Vagina (tissue), 2 donors: ENCODE results near the gene TNFAIP1. TPM values are rescaled to one million over a fixed set of nuclear protein-coding genes. Genes with fewer than 3 reads are reported as not detected.

Experiments used
- DNase-seq, 2 donors: peaks; one replicate each; pipeline ENCODE4 v3.0.0-alpha.2; 2017; ENCODE audit errors: extremely low spot score in 2 of 2
- H3K27ac ChIP-seq: fragments of 200-600 bp; sonication (generic); one replicate; pipeline ENCODE4 v1.5.1; 2019
- H3K27me3 ChIP-seq: fragments of 200-600 bp; sonication (generic); one replicate; pipeline ENCODE4 v1.5.1; 2019
- H3K36me3 ChIP-seq, 2 donors: fragments of 200-600 bp; sonication (generic); one replicate each; pipeline ENCODE4 v1.5.1; 2017 to 2019
- H3K4me1 ChIP-seq: fragments of 200-600 bp; sonication (generic); one replicate; pipeline ENCODE4 v1.5.1; 2019
- H3K4me3 ChIP-seq, 2 donors: fragments of 200-600 bp; sonication (generic); 1 replicate in 1 of 2; 2 replicates in 1 of 2; pipeline ENCODE4 v1.5.1; 2016 to 2019
- H3K9me3 ChIP-seq: fragments of 200-600 bp; sonication (generic); one replicate; pipeline ENCODE4 v1.5.1; 2019
- CTCF ChIP-seq, 3 experiments: fragments of 450-650 bp in 2 of 3; fragments of 200-600 bp in 1 of 3; sonication (generic) in 1 of 3; IDR thresholded peaks; one replicate each; pipeline ENCODE4 v1.5.1; 2017 to 2019; ENCODE audit warnings: antibody characterized with exemption in 3 of 3, mild to moderate bottlenecking in 2 of 3, moderate library complexity in 2 of 3
- POLR2A ChIP-seq, 2 donors: fragments of 450-650 bp; IDR thresholded peaks; one replicate each; pipeline ENCODE4 v1.6.1; 2017; ENCODE audit warnings: antibody characterized with exemption in 2 of 2, mild to moderate bottlenecking in 2 of 2, moderate library complexity in 2 of 2
- POLR2AphosphoS5 ChIP-seq, 2 donors: sonication (generic); formaldehyde crosslinking; IDR thresholded peaks; one replicate each; pipeline ENCODE4 v1.9.0; 2017; ENCODE audit warnings: antibody characterized with exemption in 2 of 2, mild to moderate bottlenecking in 2 of 2, low read depth in 1 of 2; ENCODE audit not compliant: insufficient read depth in 1 of 2
- intact Hi-C: fragments of 100-400 bp; cut with DNase I; formaldehyde crosslinking; loops from one replicate; pipeline ENCODE4 v1.15.1; 2023
- total RNA-seq: library from RNA; depleted of rRNA; stranded (reverse); fragments of >200 nt; gene quantifications from one replicate; pipeline ENCODE4 v1.2.3, GENCODE V29; 2016

The TNFAIP1 gene
- total RNA-seq, 1 donor from 2014 or later: 27.3 TPM

DNA sequence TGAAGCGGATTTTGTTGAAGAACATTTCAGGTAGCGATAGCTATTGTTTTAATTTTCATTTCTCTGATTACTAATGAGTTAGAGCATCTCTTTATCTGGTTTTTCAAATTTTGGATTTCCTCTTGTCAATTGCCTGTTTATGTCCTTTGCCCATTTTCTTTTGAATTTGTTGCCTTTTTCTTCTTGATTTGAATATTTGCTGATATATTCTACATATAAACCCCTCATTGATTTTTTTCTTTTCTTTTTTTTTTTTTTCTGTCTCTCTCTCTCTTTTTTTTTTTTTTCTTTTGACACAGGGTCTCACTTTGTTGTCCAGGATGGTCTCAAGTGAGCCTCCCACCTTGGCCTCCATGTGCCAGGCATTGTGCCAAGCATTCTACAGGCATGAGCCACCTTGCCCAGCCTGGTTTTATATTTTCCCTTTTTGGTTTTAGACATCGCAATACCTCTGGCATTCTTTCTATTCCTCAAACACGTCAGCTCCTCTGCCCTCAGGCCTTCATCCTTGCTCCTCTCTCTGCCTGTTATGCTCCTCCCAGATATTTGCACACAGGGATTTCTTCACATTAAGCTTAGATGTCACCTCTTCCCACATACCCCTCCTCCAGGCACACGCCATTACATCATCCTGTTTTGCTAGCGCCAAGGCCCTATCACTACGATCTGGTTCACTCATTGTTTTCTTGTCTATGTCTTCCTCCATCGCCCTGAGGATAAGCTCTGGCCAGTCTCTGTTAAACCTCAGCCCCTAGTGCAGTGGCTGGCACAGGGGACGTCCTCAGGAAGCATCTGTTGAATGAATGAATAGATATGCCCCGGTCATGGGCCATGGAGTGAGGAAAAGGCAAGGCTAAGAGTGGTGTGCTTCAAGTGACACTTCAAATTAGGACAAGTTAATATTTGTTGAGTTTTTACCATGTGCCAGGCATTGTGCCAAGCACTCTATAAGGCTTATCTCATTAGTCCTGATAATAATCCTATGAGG is 44.5 kb downstream of the TNFAIP1 start:
- intact Hi-C loops: no loop called here
- Histone ChIP-seq H3K27me3 (no peaks in the 10 kb centered on the region), H3K9me3 (no peaks in the 10 kb centered on the region), H3K4me3 (no peak overlapping the region), H3K27ac (no peak overlapping the region), H3K4me1 (peaks cover 19% of the 10 kb centered on the region), H3K36me3 (no peaks in the 10 kb centered on the region)
- TF ChIP-seq POLR2AphosphoS5 (IDR thresholded peaks at IDR 0.05; ENCODE audit: insufficient read depth in 1 of 2, low read depth in 1 of 2) (no peak), CTCF (IDR thresholded peaks at IDR 0.05) (no peak), POLR2A (IDR thresholded peaks at IDR 0.05) (no peak)
- DNase-seq: no peak

DNA sequence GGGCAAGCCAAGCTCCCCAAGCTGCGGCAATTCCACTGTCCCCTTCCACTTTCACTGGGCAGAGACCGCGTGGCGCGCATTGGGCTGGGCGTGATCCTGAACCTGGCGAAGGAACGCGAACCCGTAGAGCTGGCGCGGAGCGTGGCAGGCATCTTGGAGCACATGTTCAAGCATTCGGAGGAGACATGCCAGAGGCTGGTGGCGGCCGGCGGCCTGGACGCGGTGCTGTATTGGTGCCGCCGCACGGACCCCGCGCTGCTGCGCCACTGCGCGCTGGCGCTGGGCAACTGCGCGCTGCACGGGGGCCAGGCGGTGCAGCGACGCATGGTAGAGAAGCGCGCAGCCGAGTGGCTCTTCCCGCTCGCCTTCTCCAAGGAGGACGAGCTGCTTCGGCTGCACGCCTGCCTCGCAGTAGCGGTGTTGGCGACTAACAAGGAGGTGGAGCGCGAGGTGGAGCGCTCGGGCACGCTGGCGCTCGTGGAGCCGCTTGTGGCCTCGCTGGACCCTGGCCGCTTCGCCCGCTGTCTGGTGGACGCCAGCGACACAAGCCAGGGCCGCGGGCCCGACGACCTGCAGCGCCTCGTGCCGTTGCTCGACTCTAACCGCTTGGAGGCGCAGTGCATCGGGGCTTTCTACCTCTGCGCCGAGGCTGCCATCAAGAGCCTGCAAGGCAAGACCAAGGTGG is 45.7 kb downstream of the TNFAIP1 start:
- no peak overlapping the region for H3K27ac ChIP-seq
- H3K4me3 ChIP-seq: no peak overlapping the region
- intact Hi-C loops: no loop called here
- no peaks in the 10 kb centered on the region for H3K9me3 ChIP-seq
- TF ChIP-seq CTCF (IDR thresholded peaks at IDR 0.05) (no peak), POLR2AphosphoS5 (IDR thresholded peaks at IDR 0.05; ENCODE audit: insufficient read depth in 1 of 2, low read depth in 1 of 2) (no peak), POLR2A (IDR thresholded peaks at IDR 0.05) (no peak)
- H3K27me3 ChIP-seq: no peaks in the 10 kb centered on the region
- H3K36me3 ChIP-seq: no peaks in the 10 kb centered on the region
- no peak for DNase-seq
- H3K4me1 ChIP-seq: peaks cover 23% of the 10 kb centered on the region

DNA sequence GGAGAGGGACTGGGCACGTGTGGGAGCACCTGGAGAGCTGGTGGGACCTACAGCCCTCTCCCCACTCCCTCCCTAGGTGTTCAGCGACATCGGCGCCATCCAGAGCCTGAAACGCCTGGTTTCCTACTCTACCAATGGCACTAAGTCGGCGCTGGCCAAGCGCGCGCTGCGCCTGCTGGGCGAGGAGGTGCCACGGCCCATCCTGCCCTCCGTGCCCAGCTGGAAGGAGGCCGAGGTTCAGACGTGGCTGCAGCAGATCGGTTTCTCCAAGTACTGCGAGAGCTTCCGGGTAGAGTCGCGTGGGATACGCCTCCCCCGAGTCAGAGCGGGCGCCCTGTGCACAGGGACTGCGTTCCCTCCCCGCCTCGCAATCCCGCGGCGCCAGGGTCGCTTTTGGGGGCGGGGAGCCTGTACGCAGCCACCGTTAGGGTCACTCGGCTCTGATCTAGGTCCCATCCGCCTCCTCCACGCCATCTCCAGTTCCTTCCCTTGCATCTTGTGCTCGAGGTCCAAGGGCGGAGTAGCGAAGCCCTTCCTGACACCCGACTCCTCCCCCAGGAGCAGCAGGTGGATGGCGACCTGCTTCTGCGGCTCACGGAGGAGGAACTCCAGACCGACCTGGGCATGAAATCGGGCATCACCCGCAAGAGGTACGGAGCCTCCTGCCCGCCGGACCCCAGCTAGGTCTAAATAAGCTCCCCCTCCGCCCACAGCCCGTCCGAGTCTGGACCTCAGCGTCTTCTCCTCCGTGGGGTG is 48.9 kb downstream of the TNFAIP1 start:
- no peaks in the 10 kb centered on the region for H3K27me3 ChIP-seq
- no peaks in the 10 kb centered on the region for H3K9me3 ChIP-seq
- peaks cover 0 to 18% of the 10 kb centered on the region in 2 donors for H3K36me3 ChIP-seq
- no peak overlapping the region for H3K27ac ChIP-seq
- no peak for DNase-seq
- peaks cover 23% of the 10 kb centered on the region for H3K4me1 ChIP-seq
- TF ChIP-seq POLR2AphosphoS5 (IDR thresholded peaks at IDR 0.05; ENCODE audit: insufficient read depth in 1 of 2, low read depth in 1 of 2) (peak in 1 of 2 donors; percentile 30), POLR2A (IDR thresholded peaks at IDR 0.05) (no peak), CTCF (IDR thresholded peaks at IDR 0.05) (no peak)
- intact Hi-C loops: no loop called here
- peak overlapping the region; percentile 40 to 47 for H3K4me3 ChIP-seq

DNA sequence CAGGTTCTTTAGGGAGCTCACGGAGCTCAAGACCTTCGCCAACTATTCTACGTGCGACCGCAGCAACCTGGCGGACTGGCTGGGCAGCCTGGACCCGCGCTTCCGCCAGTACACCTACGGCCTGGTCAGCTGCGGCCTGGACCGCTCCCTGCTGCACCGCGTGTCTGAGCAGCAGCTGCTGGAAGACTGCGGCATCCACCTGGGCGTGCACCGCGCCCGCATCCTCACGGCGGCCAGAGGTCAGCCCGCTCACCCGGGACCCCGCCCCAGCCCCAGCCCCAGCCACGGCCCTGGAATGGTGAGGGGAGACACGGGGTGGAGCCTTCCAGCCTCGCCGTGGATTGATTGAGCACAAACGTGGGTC is 49.5 kb downstream of the TNFAIP1 start:
- DNase-seq: no peak
- Histone ChIP-seq H3K36me3 (peaks cover 0 to 23% of the 10 kb centered on the region in 2 donors), H3K9me3 (no peaks in the 10 kb centered on the region), H3K27me3 (no peaks in the 10 kb centered on the region), H3K4me1 (peaks cover 23% of the 10 kb centered on the region), H3K4me3 (peak overlapping the region; percentile 40 to 47), H3K27ac (no peak overlapping the region)
- intact Hi-C loops: no loop called here
- TF ChIP-seq CTCF (IDR thresholded peaks at IDR 0.05) (no peak), POLR2AphosphoS5 (IDR thresholded peaks at IDR 0.05; ENCODE audit: insufficient read depth in 1 of 2, low read depth in 1 of 2) (no peak), POLR2A (IDR thresholded peaks at IDR 0.05) (no peak)
